Measurements from ENCODE around the gene ZNF764. TPM values are rescaled to one million over a fixed set of nuclear protein-coding genes. Genes with fewer than 3 reads are reported as not detected.
"Not testable (repeated sequence)": the region's sequence is repeated elsewhere in the genome, so short reads cannot be mapped to it uniquely, and the experiment has no call there.

Gene ZNF764
- total and polyA plus RNA-seq, 11 donors: 7.4 to 17.2 (median 11.0) TPM

DNA sequence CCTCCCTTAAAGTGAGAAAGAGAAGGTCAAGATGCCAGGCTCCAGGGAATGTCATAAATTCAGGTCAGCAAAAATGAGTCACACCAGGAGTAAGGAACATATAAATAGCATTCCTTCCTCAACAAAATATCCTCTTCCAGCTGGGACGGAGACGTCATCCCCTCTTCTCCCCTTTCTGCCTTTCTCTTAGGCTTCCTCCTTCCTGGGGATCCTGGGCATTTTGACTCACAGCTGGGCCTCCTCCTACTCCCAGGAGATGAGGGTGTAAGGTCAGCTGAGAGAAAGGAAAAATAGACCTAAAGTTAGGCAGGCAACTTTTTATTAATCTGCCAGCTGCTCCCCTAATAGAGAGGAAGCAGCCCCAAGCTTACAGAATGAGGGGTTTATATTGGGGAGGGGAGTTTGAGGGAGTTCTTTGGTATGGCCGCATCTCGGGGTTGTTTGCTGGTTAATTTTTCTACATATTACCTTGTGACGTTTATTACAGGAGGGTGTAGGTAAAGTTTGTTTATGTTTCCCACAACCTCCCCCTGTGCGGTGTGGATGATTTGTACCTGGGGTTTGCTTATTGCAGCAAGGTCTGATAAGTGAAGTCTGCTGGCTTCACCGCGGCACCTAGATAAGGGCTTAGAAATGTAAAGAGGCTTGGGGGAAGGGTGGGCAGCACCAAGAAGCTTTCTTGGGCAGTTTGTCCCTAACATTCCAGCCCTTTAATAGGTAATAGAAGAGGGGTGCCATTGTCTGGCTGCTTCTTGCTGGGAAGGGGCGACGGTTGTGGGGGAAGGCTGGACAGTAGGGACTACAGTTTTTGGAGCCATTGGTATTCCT, 16.5 kb downstream of the ZNF764 start:
- no peak for DNase-seq
- Histone ChIP-seq H3K36me3 (no peaks in the 10 kb centered on the region), H3K27ac (peak overlapping the region in 9 of 12 donors; percentile 27 to 88 (median 43)), H3K9me3 (no peaks in the 10 kb centered on the region), H3K4me3 (no peak overlapping the region), H3K27me3 (no peaks in the 10 kb centered on the region), H3K4me1 (peaks cover 0 to 35% (median 15%) of the 10 kb centered on the region in 12 donors)
- TF ChIP-seq POLR2A (IDR thresholded peaks at IDR 0.05): no peak
- ATAC-seq: peak in 2 of 4 donors; percentile 40 to 56
- intact Hi-C loops (cut with DNase I): no loop called here
- 39 to 45% (median 41%) methylated on average over 10 of the region's 10 CpGs for WGBS, 4 donors

DNA sequence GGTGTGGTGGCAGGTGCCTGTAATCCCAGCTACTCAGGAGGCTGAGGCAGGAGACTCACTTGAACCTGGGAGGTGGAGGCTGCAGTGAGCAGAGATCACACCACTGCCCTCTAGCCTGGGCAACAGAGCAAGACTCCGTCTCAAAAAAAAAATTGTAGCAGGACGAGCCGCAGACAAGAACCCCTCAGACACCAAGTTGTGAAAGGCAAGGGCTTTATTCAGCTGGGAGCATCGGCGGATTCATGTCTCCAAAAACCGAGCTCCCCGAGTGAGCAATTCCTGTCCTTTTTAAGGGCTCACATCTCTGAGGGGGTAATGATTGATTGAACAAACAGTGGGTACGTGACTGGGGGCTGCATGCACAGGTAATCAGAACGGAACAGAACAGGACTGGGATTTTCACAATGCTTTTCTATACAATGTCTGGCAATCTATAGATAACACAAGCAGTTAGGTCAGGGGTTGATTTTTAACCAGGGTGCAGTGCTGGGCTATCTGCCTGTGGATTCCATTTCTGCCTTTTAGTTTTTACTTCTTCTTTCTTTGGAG, 17.2 kb downstream of the ZNF764 start:
- intact Hi-C loops (cut with DNase I); ATAC-seq; H3K9me3 ChIP-seq; H3K36me3 ChIP-seq; H3K27me3 ChIP-seq; DNase-seq; H3K4me3 ChIP-seq: not testable (repeated sequence)
- peak overlapping the region in 9 of 12 donors; percentile 27 to 88 (median 43) for H3K27ac ChIP-seq
- H3K4me1 ChIP-seq: peaks cover 0 to 39% (median 20%) of the 10 kb centered on the region in 12 donors
- WGBS, 4 donors: 62 to 70% (median 69%) methylated on average over 9 of the region's 9 CpGs

DNA sequence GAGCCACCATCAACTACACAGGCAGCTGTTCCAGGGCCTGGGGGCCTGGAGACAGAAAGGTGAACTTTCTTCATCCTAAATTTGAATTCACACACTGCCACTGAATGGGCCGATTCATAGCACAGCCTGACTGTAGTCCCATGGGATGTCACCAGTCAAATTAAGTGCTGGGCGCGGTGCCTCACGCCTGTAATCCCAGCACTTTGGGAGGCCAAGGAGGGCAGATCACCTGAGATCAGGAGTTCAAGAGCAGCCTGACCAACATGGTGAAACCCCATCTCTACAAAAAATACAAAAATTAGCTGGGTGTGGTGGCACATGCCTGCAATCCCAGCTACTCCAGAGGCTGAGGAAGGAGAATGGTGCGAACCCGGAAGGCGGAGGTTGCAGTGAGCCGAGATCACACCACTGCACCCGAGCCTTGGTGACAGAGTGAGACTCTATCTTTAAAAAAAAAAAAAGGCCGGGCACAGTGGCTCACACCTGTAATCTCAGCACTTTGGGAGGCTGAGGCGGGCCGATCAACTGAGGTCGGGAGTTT, 18.1 kb downstream of the ZNF764 start:
- ATAC-seq, DNase-seq, H3K27me3 ChIP-seq, H3K9me3 ChIP-seq, H3K36me3 ChIP-seq, H3K4me3 ChIP-seq: not testable (repeated sequence)
- 85 to 91% (median 90%) methylated on average over 13 of the region's 13 CpGs for WGBS, 4 donors
- peaks cover 0 to 46% (median 23%) of the 10 kb centered on the region in 12 donors for H3K4me1 ChIP-seq
- H3K27ac ChIP-seq: peak overlapping the region; percentile 57 to 88 (median 80)
- intact Hi-C loops (cut with DNase I): loop anchor here in 4 of 10 donors (5.0 to 10.0 kb wide), 4 partner anchors 32 to 95 kb away; partner anchors contain the start of genes ZNF688 (in 1 of the 4) and ZNF785 (in 1 of the 4)

DNA sequence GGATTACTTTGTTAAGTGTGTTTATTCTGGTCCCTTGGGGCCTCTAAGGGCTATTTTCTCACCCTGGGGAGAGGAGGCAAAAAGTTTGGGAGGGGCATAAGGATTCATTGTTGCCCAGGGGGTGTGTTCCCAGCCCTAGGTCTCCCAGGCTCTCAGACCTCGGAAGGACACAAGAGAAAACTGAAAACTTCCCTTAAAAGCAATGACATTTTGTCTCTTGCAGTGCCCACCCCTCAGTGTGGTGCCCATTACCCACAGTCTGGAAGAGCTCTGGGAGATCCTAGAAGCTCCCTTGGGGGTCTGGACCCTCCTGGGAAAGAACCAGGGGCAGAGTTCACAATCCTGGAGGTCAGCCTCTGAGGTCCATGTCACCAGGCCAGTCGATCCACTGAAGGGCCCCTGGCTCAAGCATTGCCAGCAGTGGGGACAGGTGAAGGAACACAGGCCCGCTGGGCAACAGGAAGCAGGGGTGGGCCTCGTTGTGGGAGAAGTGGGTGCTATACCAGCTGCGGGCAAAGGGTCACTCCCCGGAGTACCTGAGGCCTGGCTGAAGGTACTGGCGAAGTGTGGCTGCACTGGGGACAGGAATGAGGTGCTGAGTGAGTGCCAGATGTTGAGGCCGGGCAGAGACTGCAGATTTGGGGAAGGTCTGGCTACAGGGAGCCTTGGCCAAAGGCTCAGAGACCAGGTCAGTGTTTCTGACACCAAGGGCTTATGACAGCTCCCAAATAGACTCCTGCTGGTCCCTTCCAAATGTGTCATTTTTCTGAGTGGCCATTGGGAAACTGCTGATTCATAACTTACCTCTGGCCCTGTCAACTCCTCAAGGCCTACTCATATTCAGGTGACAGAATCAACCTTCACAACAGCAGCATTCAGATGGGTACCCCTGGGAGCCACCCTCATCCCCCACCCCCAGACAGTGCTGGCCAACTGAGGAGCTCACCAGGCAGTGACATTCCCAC, 18.9 kb downstream of the ZNF764 start:
- H3K4me3 ChIP-seq: no peak overlapping the region
- intact Hi-C loops (cut with DNase I): loop anchor here in 4 of 10 donors (5.0 to 10.0 kb wide), 4 partner anchors 33 to 96 kb away; partner anchors contain the start of genes ZNF688 (in 1 of the 4) and ZNF785 (in 1 of the 4)
- 42 to 66% (median 53%) methylated on average over 8 of the region's 8 CpGs for WGBS, 4 donors
- no peaks in the 10 kb centered on the region for H3K36me3 ChIP-seq
- DNase-seq (peak in 4 of 5 donors; percentile 58 to 85 (median 76)), ATAC-seq (peak; percentile 74 to 85 (median 76))
- TF ChIP-seq, protein P1, sequence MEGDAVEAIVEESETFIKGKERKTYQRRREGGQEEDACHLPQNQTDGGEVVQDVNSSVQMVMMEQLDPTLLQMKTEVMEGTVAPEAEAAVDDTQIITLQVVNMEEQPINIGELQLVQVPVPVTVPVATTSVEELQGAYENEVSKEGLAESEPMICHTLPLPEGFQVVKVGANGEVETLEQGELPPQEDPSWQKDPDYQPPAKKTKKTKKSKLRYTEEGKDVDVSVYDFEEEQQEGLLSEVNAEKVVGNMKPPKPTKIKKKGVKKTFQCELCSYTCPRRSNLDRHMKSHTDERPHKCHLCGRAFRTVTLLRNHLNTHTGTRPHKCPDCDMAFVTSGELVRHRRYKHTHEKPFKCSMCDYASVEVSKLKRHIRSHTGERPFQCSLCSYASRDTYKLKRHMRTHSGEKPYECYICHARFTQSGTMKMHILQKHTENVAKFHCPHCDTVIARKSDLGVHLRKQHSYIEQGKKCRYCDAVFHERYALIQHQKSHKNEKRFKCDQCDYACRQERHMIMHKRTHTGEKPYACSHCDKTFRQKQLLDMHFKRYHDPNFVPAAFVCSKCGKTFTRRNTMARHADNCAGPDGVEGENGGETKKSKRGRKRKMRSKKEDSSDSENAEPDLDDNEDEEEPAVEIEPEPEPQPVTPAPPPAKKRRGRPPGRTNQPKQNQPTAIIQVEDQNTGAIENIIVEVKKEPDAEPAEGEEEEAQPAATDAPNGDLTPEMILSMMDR (IDR thresholded peaks at IDR 0.05): no peak
- no peak for TF ChIP-seq POLR2A (IDR thresholded peaks at IDR 0.05)
- H3K4me1 ChIP-seq: peaks cover 0 to 47% (median 23%) of the 10 kb centered on the region in 12 donors
- no peaks in the 10 kb centered on the region for H3K9me3 ChIP-seq
- H3K27me3 ChIP-seq: no peaks in the 10 kb centered on the region
- peak overlapping the region; percentile 57 to 88 (median 80) for H3K27ac ChIP-seq

DNA sequence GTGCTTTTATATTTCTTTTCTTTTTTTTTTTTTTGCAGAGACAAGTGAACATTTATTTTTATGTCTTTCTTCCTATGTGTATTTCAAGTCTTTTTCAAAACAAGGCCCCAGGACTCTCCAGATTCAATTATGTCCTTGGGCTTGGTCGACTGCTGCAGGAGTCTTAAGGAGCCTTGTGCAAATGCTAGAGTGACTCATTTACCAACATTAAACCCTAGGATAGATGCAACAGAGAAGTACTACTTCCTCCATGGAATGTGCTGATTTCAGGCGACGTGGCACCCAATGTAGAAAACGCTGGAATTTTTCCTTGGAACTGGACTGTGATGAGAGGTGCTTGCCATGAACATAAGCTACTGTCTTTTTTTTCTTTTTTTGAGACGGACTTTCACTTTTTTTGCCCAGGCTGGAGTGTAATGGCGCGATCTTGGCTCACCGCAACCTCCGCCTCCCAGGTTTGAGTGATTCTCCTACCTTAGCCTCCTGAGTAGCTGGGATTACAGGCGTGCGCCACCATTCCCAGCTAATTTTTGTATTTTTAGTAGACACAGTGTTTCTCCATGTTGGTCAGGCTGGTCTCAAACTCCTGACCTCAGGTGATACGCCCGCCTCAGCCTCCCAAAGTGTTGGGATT, 21.7 kb downstream of the ZNF764 start:
- ATAC-seq, DNase-seq, H3K27me3 ChIP-seq, H3K9me3 ChIP-seq: not testable (repeated sequence)
- Histone ChIP-seq H3K27ac (peak overlapping the region in 7 of 12 donors; percentile 91 to 99 (median 95)), H3K4me1 (peaks cover 0 to 53% (median 30%) of the 10 kb centered on the region in 12 donors), H3K36me3 (peaks cover 0 to 17% (median 14%) of the 10 kb centered on the region in 9 donors), H3K4me3 (peak overlapping the region in 1 of 12 donors; percentile 87)
- intact Hi-C loops (cut with DNase I): loop anchor here in 4 of 10 donors (5.0 to 10.0 kb wide), 4 partner anchors 36 to 98 kb away; partner anchors contain the start of genes ZNF688 (in 1 of the 4) and ZNF785 (in 1 of the 4)
- 94 to 96% (median 96%) methylated on average over 13 of the region's 13 CpGs for WGBS, 4 donors

Measured in heart left ventricle (tissue), 16 donors.